GM19023 (cell line): Measurements from ENCODE around the gene PCDHB15.
"Not testable (repeated sequence)": the region's sequence is repeated elsewhere in the genome, so short reads cannot be mapped to it uniquely, and the experiment has no call there.

Experiments
- ATAC-seq: cut with Tn5 transposase; IDR thresholded peaks from one replicate; pipeline ENCODE4 v1.9.1; 2021; ENCODE audit warnings: mild to moderate bottlenecking, moderate library complexity; ENCODE audit not compliant: unreplicated experiment

Gene PCDHB15

DNA sequence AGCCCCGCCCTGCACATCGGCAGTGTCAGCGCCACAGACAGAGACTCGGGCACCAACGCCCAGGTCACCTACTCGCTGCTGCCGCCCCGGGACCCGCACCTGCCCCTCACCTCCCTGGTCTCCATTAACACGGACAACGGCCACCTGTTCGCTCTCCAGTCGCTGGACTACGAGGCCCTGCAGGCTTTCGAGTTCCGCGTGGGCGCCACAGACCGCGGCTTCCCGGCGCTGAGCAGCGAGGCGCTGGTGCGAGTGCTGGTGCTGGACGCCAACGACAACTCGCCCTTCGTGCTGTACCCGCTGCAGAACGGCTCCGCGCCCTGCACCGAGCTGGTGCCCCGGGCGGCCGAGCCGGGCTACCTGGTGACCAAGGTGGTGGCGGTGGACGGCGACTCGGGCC lies 1.8 kb downstream of the PCDHB15 start:
- ATAC-seq, result not testable (repeated sequence)

GRCh38 chr5:141247434-141247833 lies 2.2 kb downstream of the PCDHB15 start:
- not testable (repeated sequence) for ATAC-seq

DNA sequence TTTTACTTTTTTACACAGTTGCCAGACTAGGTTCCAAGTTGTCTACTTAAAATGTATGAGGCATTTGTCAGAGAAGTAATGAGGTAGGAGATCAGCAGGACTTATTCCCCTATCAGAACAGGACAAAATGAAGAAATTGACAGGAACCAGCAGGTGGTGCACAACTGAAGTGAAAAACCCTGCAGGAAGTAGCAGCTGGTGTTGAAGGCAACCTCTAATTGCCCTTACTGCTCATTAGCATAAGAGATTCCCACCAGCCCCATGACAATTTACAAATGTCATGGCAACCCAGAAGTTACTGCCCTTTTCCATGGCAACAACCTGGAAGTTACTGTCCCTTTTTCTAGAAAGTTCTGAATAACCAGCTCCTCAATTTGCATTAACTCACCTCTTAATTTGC lies 5.4 kb downstream of the PCDHB15 start:
- no peak for ATAC-seq

- ATAC-seq, result no peak
Observed at GRCh38 chr5:141258464-141258863, 13.3 kb downstream of the PCDHB15 start.

- no peak for ATAC-seq
Observed at GRCh38 chr5:141258948-141259347, 13.8 kb downstream of the PCDHB15 start.

GRCh38 chr5:141260458-141261237 lies 15.5 kb downstream of the PCDHB15 start:
- no peak for ATAC-seq

- no peak for ATAC-seq
Observed at GRCh38 chr5:141261238-141261546, 16.0 kb downstream of the PCDHB15 start.

DNA sequence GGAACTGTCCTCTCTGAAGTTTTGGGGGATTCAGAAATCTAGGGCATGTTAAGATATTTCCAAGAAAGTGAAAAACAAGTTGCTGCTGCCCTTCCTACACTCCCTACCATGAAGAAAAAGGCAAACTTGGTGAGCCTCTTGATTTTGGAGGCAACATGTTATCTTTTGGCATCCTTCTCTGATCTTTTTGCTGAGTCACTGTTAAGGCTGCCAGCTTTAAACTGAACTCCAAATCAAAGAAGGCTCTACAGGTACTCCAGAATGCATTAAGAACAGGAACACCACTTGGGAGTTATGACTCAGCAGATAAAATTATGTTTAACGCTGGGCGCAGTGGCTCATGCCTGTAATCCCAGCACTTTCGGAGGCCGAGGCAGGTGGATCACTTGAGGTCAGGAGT lies 24.0 kb downstream of the PCDHB15 start:
- no peak for ATAC-seq

DNA sequence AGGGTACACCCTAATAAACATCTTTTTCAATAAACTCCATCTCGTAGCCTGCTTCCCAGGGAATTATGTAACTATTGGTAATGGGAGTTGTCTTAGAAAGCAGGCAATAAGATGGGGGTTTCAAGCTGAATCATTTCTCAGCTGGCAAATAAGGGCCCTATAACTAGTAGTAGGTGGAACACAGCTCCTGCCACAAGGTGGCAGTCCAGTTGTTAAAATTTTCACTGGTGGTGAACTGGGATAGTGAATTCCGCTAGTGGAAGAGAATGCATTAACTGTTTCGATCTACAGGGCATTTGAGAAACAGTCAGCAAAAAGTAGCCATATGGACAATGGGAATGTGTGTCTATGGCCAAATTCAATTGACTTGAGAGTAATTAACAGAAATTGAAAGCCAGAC lies 27.7 kb downstream of the PCDHB15 start:
- no peak for ATAC-seq

DNA sequence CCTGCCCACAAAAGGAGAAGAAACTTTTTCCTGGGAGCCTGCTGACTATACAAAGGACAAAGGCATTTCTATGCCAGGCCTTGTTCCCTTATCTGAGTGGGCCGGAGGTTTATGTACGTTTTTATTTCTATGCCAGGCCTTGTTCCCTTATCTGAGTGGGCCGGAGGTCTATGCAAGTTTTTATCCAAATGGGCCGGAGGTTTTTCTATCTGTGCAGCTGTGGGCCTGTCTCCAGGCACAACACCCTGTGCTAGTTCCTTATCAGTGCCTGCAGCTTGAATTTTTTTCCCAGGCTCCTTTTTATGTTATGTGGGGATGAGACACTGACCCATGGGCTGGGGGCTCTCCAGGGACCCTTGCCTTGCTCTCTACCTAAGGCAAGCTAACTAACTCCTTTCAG lies 53.2 kb downstream of the PCDHB15 start:
- ATAC-seq, result no peak
